Anterior cingulate cortex (tissue), 58 donors: ENCODE results near the gene TINCR.

Experiments used
- DNase-seq, 58 donors: peaks; one replicate each; lab custom pipeline; 2025; lab: John Stamatoyannopoulos, UW

The TINCR gene

GRCh38 chr19:5522106-5522505 lies 45.6 kb downstream of the TINCR start:
- no peak for DNase-seq

DNA sequence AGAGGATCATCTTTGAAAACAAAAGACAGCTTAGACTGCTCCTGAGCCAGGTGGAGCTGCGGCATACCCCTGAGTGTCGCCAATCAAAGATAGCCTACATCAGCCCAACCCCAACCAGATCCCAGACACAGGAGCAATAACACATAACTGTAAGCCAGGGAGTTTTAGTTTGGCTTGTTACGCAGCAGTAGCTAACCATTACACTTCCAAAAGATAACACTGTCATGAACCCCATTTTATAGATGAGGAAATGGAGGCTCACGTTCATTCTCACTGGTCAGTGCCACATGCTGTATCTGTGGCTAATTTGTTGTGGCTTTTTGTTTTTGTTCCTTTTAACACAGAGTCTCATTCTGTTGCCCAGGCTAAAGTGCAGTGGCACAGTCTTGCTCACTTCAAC lies 47.3 kb downstream of the TINCR start:
- DNase-seq, result no peak

DNA sequence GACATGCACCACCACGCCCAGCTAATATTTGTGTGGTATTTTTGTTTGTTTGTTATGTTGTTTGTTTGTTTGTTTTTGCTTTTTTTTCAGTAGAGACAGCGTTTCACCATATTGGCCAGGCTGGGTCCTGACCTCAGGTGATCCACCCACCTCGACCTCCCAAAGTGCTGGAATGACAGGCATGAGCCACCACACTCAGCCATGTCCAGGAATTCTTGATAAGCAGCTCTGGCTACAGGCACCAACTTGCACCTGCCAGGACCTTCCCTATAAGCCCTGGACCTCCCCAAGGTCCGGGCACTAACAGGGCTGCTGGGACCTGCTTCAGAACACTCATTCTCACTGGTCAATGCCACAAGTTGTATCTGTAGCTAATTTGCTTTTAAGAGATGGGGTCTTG lies 48.7 kb downstream of the TINCR start:
- DNase-seq, result no peak

- no peak for DNase-seq
Observed at GRCh38 chr19:5515737-5516136, 52.0 kb downstream of the TINCR start.

GRCh38 chr19:5514001-5514400 lies 53.8 kb downstream of the TINCR start:
- no peak for DNase-seq

- no peak for DNase-seq
Observed at GRCh38 chr19:5512715-5513114, 55.0 kb downstream of the TINCR start.
